Measurements from ENCODE around the gene SLC16A14. TPM values are rescaled to one million over a fixed set of nuclear protein-coding genes. Genes with fewer than 3 reads are reported as not detected.
A peak's percentile ranks its signal among the peaks of the same experiment; 100 is the strongest.

SLC16A14 gene
- total RNA-seq, 1 experiment from 2014 or later: not detected

GRCh38 chr2:230008708-230009066 lies 60.0 kb downstream of the SLC16A14 start:
- no peaks in the 10 kb centered on the region for H3K9me3 ChIP-seq (replicated peaks)
- H3K4me3 ChIP-seq: no peak overlapping the region
- no peak for DNase-seq
- no peaks in the 10 kb centered on the region for H3K4me1 ChIP-seq
- H3K27ac ChIP-seq: no peak overlapping the region
- H3K27me3 ChIP-seq: no peaks in the 10 kb centered on the region
- no peaks in the 10 kb centered on the region for H3K36me3 ChIP-seq

GRCh38 chr2:230007931-230008707 lies 60.6 kb downstream of the SLC16A14 start:
- H3K27ac ChIP-seq: no peak overlapping the region
- no peaks in the 10 kb centered on the region for H3K9me3 ChIP-seq (replicated peaks)
- no peak overlapping the region for H3K4me3 ChIP-seq
- no peaks in the 10 kb centered on the region for H3K36me3 ChIP-seq
- peak; percentile 49 to 76 for DNase-seq
- no peaks in the 10 kb centered on the region for H3K4me1 ChIP-seq
- no peaks in the 10 kb centered on the region for H3K27me3 ChIP-seq

GRCh38 chr2:230000118-230000841 lies 68.4 kb downstream of the SLC16A14 start:
- Histone ChIP-seq H3K4me3 (no peak overlapping the region), H3K4me1 (no peaks in the 10 kb centered on the region), H3K27ac (no peak overlapping the region), H3K9me3 (replicated peaks) (no peaks in the 10 kb centered on the region), H3K36me3 (no peaks in the 10 kb centered on the region), H3K27me3 (no peaks in the 10 kb centered on the region)
- DNase-seq: no peak

- Histone ChIP-seq H3K36me3 (no peaks in the 10 kb centered on the region), H3K9me3 (replicated peaks) (no peaks in the 10 kb centered on the region), H3K4me3 (no peak overlapping the region), H3K27me3 (no peaks in the 10 kb centered on the region), H3K4me1 (no peaks in the 10 kb centered on the region), H3K27ac (no peak overlapping the region)
- DNase-seq: no peak
Observed at GRCh38 chr2:229997565-229997964, 71.2 kb downstream of the SLC16A14 start.

GRCh38 chr2:229996320-229996719 lies 72.4 kb downstream of the SLC16A14 start:
- Histone ChIP-seq H3K4me1 (no peaks in the 10 kb centered on the region), H3K9me3 (replicated peaks) (no peaks in the 10 kb centered on the region), H3K4me3 (no peak overlapping the region), H3K27me3 (no peaks in the 10 kb centered on the region), H3K27ac (no peak overlapping the region), H3K36me3 (no peaks in the 10 kb centered on the region)
- DNase-seq: no peak

- no peaks in the 10 kb centered on the region for H3K9me3 ChIP-seq (replicated peaks)
- H3K36me3 ChIP-seq: no peaks in the 10 kb centered on the region
- H3K27ac ChIP-seq: no peak overlapping the region
- H3K27me3 ChIP-seq: no peaks in the 10 kb centered on the region
- no peak overlapping the region for H3K4me3 ChIP-seq
- no peaks in the 10 kb centered on the region for H3K4me1 ChIP-seq
- DNase-seq: no peak
Observed at GRCh38 chr2:229993236-229993635, 75.5 kb downstream of the SLC16A14 start.

Other genes with a start within 250 kb of the SLC16A14 start
- gene TRIP12, start 146.9 kb downstream of the SLC16A14 start, total RNA-seq (2014; rRNA removed; shearing (Covaris generic)): 156 and 167 TPM in 2 replicates
- 0.08 and 0.13 TPM in 2 replicates for gene FBXO36, start 146.4 kb downstream of the SLC16A14 start, total RNA-seq (2014; rRNA removed; shearing (Covaris generic))
- 2.8 and 3.0 TPM in 2 replicates for gene SP110, start 151.1 kb upstream of the SLC16A14 start, total RNA-seq (2014; rRNA removed; shearing (Covaris generic))
- gene SP140, start 156.8 kb upstream of the SLC16A14 start, total RNA-seq (2014; rRNA removed; shearing (Covaris generic)): 0.12 and 0.25 TPM in 2 replicates

All from SJCRH30 (cell line).